ENCODE measurements around the gene KCNQ1. TPM values are rescaled to one million over a fixed set of nuclear protein-coding genes. Genes with fewer than 3 reads are reported as not detected.

Gene KCNQ1
- total RNA-seq, 1 experiment from 2014 or later: 2.3 TPM

- TF ChIP-seq CTCF (conservative IDR thresholded peaks at IDR 0.05): no peak
- Histone ChIP-seq H3K18ac (ENCODE audit: insufficient read length, low read depth, low read length) (no peak overlapping the region), H3K4me1 (ENCODE audit: insufficient read depth, low read length) (no peaks in the 10 kb centered on the region), H2AK5ac (ENCODE audit: insufficient read length, low read length) (no peak overlapping the region), H3K14ac (ENCODE audit: insufficient read depth, low read length) (no peak overlapping the region), H3T11ph (ENCODE audit: low read length) (no peak overlapping the region), H3K9ac (ENCODE audit: extremely low read depth, insufficient read length, low read length) (no peak overlapping the region), H3K56ac (ENCODE audit: insufficient read length, low read depth, low read length) (no peak overlapping the region), H3K27me3 (ENCODE audit: insufficient read depth, low read length) (no peaks in the 10 kb centered on the region; the same call in 1 of the 2 replicates), H4K91ac (ENCODE audit: insufficient read length, low read depth, low read length) (no peak overlapping the region), H3K4me2 (ENCODE audit: insufficient read depth, insufficient read length, low read length) (no peak overlapping the region), H3K23ac (ENCODE audit: insufficient read length, low read depth, low read length) (no peak overlapping the region), H3K27ac (ENCODE audit: insufficient read length, low read depth, low read length) (no peak overlapping the region), H4K20me1 (ENCODE audit: control insufficient read depth, insufficient read depth, insufficient read length) (no peaks in the 10 kb centered on the region), H4K5ac (ENCODE audit: insufficient read length, low read depth, low read length) (no peak overlapping the region), H2BK12ac (ENCODE audit: insufficient read length, low read depth, low read length) (no peak overlapping the region), H2AFZ (ENCODE audit: low read length) (no peak overlapping the region), H3K79me1 (ENCODE audit: insufficient read depth, low read depth, low read length, poor library complexity, severe bottlenecking) (no peaks in the 10 kb centered on the region), H2BK120ac (ENCODE audit: low read depth, low read length, poor library complexity, severe bottlenecking) (no peak overlapping the region), H3K23me2 (ENCODE audit: insufficient read length, low read depth, low read length, poor library complexity, severe bottlenecking) (no peaks in the 10 kb centered on the region), H2BK5ac (ENCODE audit: insufficient read length, low read length) (no peak overlapping the region), H3K9me3 (ENCODE audit: control insufficient read depth, low read depth, low read length) (no peaks in the 10 kb centered on the region), H2BK15ac (ENCODE audit: low read depth, low read length) (no peak overlapping the region), H3K79me2 (ENCODE audit: insufficient read depth, low read length) (no peaks in the 10 kb centered on the region), H2BK20ac (ENCODE audit: low read depth, low read length, poor library complexity, severe bottlenecking) (no peak overlapping the region), H4K8ac (replicated peaks; ENCODE audit: insufficient read length, low read depth, low read length) (no peak overlapping the region), H3K4ac (ENCODE audit: low read depth, low read length) (no peak overlapping the region)
- no CpG with 5 or more reads among the region's 4 CpGs for WGBS (ENCODE audit: extremely low coverage, insufficient read length, low lambda C conversion rate)
- no peaks in the 10 kb centered on the region; a peak in 1 of 5 replicates for H3K9me3 Mint-ChIP-seq
- H3K4me1 Mint-ChIP-seq: peaks cover 7 to 8% of the 10 kb centered on the region in 2 experiments
- H3K36me3 Mint-ChIP-seq (ENCODE audit: insufficient read depth in 1 of 3, low read depth in 3 of 3): no peaks in the 10 kb centered on the region
- no peak for DNase-seq
- H3K27ac Mint-ChIP-seq: no peak overlapping the region
- peaks cover 100% of the 10 kb centered on the region for H3K27me3 Mint-ChIP-seq (ENCODE audit: low read depth)
- H3K4me3 Mint-ChIP-seq: no peak overlapping the region
Observed at GRCh38 chr11:2726964-2727363, 282.2 kb downstream of the KCNQ1 start.

Data from H9 (cell line).